ENCODE measurements around the gene LSR.

The LSR gene

GRCh38 chr19:35261356-35262100, 12.7 kb downstream of the LSR start:
- H3K4me3 ChIP-seq (ENCODE audit: low read depth, low read length): no peak overlapping the region
- TF ChIP-seq CTCF (IDR thresholded peaks at IDR 0.05; ENCODE audit: low read depth, low read length): no peak

GRCh38 chr19:35262101-35262761, 13.4 kb downstream of the LSR start:
- no peak overlapping the region for H3K4me3 ChIP-seq (ENCODE audit: low read depth, low read length)
- no peak for TF ChIP-seq CTCF (IDR thresholded peaks at IDR 0.05; ENCODE audit: low read depth, low read length)

GRCh38 chr19:35264268-35265125, 15.7 kb downstream of the LSR start:
- no peak for TF ChIP-seq CTCF (IDR thresholded peaks at IDR 0.05; ENCODE audit: low read depth, low read length)
- H3K4me3 ChIP-seq (ENCODE audit: low read depth, low read length): no peak overlapping the region

GRCh38 chr19:35265126-35265899, 16.5 kb downstream of the LSR start:
- TF ChIP-seq CTCF (IDR thresholded peaks at IDR 0.05; ENCODE audit: low read depth, low read length): no peak
- H3K4me3 ChIP-seq (ENCODE audit: low read depth, low read length): no peak overlapping the region

GRCh38 chr19:35265900-35266519, 17.2 kb downstream of the LSR start:
- H3K4me3 ChIP-seq (ENCODE audit: low read depth, low read length): no peak overlapping the region
- TF ChIP-seq CTCF (IDR thresholded peaks at IDR 0.05; ENCODE audit: low read depth, low read length): no peak

- H3K4me3 ChIP-seq (ENCODE audit: low read depth, low read length): peak overlapping the region; percentile 83
- no peak for TF ChIP-seq CTCF (IDR thresholded peaks at IDR 0.05; ENCODE audit: low read depth, low read length)
Observed at GRCh38 chr19:35266520-35267352, 17.9 kb downstream of the LSR start.

Measured in WI38 (cell line).